PC-9 (cell line): ENCODE results near the gene KLRG1.

ENCODE experiments used
- EZH2 ChIP-seq: fragments of 200-600 bp; sonication (generic); IDR thresholded peaks from 2 replicates; pipeline ENCODE4 v1.8.0; 2017; ENCODE audit warnings: antibody characterized with exemption, low read depth
- TF ChIP-seq, protein P1 (sequence below): fragments of 200-600 bp; sonication (generic); conservative IDR thresholded peaks from 2 replicates; pipeline ENCODE4 v1.6.1; 2017; ENCODE audit warnings: mixed run types, antibody characterized with exemption, mild to moderate bottlenecking, moderate library complexity

GRCh38 chr12:8970432-8970831 is 18.9 kb upstream of the KLRG1 start:
- no peak for TF ChIP-seq EZH2
- TF ChIP-seq, protein P1, sequence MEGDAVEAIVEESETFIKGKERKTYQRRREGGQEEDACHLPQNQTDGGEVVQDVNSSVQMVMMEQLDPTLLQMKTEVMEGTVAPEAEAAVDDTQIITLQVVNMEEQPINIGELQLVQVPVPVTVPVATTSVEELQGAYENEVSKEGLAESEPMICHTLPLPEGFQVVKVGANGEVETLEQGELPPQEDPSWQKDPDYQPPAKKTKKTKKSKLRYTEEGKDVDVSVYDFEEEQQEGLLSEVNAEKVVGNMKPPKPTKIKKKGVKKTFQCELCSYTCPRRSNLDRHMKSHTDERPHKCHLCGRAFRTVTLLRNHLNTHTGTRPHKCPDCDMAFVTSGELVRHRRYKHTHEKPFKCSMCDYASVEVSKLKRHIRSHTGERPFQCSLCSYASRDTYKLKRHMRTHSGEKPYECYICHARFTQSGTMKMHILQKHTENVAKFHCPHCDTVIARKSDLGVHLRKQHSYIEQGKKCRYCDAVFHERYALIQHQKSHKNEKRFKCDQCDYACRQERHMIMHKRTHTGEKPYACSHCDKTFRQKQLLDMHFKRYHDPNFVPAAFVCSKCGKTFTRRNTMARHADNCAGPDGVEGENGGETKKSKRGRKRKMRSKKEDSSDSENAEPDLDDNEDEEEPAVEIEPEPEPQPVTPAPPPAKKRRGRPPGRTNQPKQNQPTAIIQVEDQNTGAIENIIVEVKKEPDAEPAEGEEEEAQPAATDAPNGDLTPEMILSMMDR: no peak
